ENCODE measurements around the gene CCSER1. TPM values are rescaled to one million over a fixed set of nuclear protein-coding genes. Genes with fewer than 3 reads are reported as not detected.

The CCSER1 gene
- polyA plus RNA-seq, 1 experiment, result not detected

GRCh38 chr4:90498175-90498574, 371.0 kb downstream of the CCSER1 start:
- ChIA-PET CTCF (no interaction called here), POLR2A (no interaction called here)
- Histone ChIP-seq H3K4me3 (ENCODE audit: low read depth, low read length) (no peak overlapping the region), H3K36me3 (ENCODE audit: control insufficient read depth, insufficient read depth, low read length) (no peaks in the 10 kb centered on the region), H3K27me3 (ENCODE audit: control insufficient read depth, insufficient read depth, low read length) (no peaks in the 10 kb centered on the region)
- no peak for TF ChIP-seq CTCF (IDR thresholded peaks at IDR 0.05; ENCODE audit: insufficient read depth, low read depth, low read length)
- no peak for DNase-seq (ENCODE audit: low read depth)

- DNase-seq (ENCODE audit: low read depth), result no peak
- TF ChIP-seq CTCF (IDR thresholded peaks at IDR 0.05; ENCODE audit: insufficient read depth, low read depth, low read length), result no peak
- Histone ChIP-seq H3K4me3 (ENCODE audit: low read depth, low read length) (no peak overlapping the region), H3K27me3 (ENCODE audit: control insufficient read depth, insufficient read depth, low read length) (no peaks in the 10 kb centered on the region), H3K36me3 (ENCODE audit: control insufficient read depth, insufficient read depth, low read length) (no peaks in the 10 kb centered on the region)
- POLR2A ChIA-PET, result no interaction called here
- CTCF ChIA-PET, result interaction anchor here (0.5 kb wide), 1 partner anchor 235 kb away, joined by 3 read pairs; no protein-coding TSS in a partner anchor
Measured at GRCh38 chr4:90503677-90504076, 376.5 kb downstream of the CCSER1 start.

GRCh38 chr4:90515191-90515590, 388.0 kb downstream of the CCSER1 start:
- ChIA-PET CTCF (no interaction called here), POLR2A (no interaction called here)
- Histone ChIP-seq H3K36me3 (ENCODE audit: control insufficient read depth, insufficient read depth, low read length) (no peaks in the 10 kb centered on the region), H3K27me3 (ENCODE audit: control insufficient read depth, insufficient read depth, low read length) (no peaks in the 10 kb centered on the region), H3K4me3 (ENCODE audit: low read depth, low read length) (no peak overlapping the region)
- no peak for TF ChIP-seq CTCF (IDR thresholded peaks at IDR 0.05; ENCODE audit: insufficient read depth, low read depth, low read length)
- DNase-seq (ENCODE audit: low read depth), result no peak

- no peaks in the 10 kb centered on the region for H3K36me3 ChIP-seq (ENCODE audit: control insufficient read depth, insufficient read depth, low read length)
- no peak for TF ChIP-seq CTCF (IDR thresholded peaks at IDR 0.05; ENCODE audit: insufficient read depth, low read depth, low read length)
- ChIA-PET CTCF (interaction anchor here (0.6 kb wide), 1 partner anchor 140 kb away, joined by 4 read pairs; no protein-coding TSS in a partner anchor), POLR2A (no interaction called here)
- no peak overlapping the region for H3K4me3 ChIP-seq (ENCODE audit: low read depth, low read length)
- no peaks in the 10 kb centered on the region for H3K27me3 ChIP-seq (ENCODE audit: control insufficient read depth, insufficient read depth, low read length)
- no peak for DNase-seq (ENCODE audit: low read depth)
Measured at GRCh38 chr4:90528551-90528950, 401.4 kb downstream of the CCSER1 start.

GRCh38 chr4:90536408-90536807, 409.2 kb downstream of the CCSER1 start:
- no peak for DNase-seq (ENCODE audit: low read depth)
- ChIA-PET CTCF (no interaction called here), POLR2A (no interaction called here)
- Histone ChIP-seq H3K4me3 (ENCODE audit: low read depth, low read length) (no peak overlapping the region), H3K27me3 (ENCODE audit: control insufficient read depth, insufficient read depth, low read length) (no peaks in the 10 kb centered on the region), H3K36me3 (ENCODE audit: control insufficient read depth, insufficient read depth, low read length) (no peaks in the 10 kb centered on the region)
- TF ChIP-seq CTCF (IDR thresholded peaks at IDR 0.05; ENCODE audit: insufficient read depth, low read depth, low read length), result no peak

Measured in BJ (cell line).